ENCODE data around the gene ULBP1.
"Not testable (repeated sequence)": the region's sequence is repeated elsewhere in the genome, so short reads cannot be mapped to it uniquely, and the experiment has no call there.

Gene ULBP1

DNA sequence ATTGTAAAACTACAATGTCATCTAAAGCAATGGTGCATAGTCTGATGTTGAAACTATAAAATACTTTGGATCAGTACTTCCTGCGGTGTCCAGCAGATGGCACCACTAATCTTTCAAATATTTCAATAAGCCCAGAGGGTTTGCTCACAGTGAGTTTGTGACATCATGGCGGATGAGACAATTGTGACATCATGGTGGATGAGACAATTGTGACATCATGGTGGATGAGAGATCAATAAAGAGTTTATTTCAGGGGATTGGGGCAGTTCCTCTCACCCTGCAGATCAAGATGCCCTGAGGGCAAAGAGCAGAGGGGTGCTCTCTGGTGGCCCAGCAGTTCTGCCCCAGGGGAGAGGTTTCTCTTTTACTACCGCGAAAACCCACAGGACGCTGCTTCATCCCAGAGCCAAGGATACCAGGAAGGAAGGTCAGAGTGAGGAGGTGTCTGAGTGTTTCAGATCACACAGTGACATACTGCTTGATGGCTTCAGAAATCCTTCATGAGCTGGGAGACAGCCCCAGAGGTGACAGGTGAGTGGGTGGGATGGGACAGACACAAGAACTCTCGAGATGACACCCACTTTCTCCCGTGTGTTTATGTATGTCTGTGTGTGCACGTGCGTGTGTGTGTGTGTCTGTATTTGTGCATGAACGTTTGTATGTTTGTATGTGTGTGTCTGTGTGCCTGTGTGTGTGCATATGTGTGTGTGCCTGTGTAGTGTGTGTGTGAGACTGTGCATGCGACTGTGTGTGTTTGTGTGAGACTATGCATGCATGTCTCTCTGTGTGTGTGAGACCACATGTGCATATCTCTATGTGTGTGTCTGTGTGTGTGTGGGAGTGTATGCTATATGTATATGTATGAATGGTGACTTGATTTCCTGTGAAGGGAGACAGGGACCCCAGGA is 29.2 kb upstream of the ULBP1 start:
- DNase-seq = peak; percentile 65 to 71

DNA sequence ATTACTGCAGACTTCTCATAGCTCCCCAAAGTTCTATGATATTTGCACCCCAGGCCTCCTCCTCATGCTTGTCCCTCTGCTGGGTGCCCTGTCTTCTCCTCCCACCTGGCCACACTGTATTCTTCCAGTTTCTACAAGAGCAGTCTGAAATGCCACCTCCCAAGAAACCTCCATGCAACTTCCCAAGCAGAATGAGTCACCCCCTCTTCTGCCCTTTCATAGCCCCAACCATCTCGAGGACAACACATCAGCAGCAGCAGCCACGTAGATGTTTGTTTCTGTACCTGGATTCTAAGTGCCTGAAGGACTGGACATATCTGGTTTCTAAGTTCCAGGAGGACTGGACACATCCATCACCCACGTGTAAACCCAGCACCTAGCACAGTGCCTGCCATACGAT is 28.5 kb upstream of the ULBP1 start:
- DNase-seq = no peak

GRCh38 chr6:149935668-149936067 is 28.1 kb upstream of the ULBP1 start:
- DNase-seq = no peak

DNA sequence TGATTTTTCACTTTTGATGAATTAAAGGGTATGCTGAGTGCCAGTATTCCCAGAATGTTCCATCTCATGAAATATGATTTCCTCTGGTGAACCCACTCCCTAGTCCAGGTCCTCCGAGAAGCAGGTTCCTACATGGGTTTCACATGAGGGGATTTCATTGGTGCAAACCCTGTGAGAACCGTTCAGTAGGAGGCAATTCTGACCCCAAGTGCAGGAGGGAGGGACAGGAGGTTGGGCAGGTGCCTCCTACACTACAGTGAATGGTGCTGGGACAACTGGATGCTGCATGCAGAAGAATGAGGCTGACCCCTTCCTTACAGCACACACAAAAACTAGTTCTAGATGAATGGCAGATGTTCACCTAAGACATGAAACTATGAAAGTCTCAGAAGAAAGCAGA is 27.0 kb upstream of the ULBP1 start:
- no peak for DNase-seq

GRCh38 chr6:149938013-149938570 is 25.7 kb upstream of the ULBP1 start:
- DNase-seq = not testable (repeated sequence)

DNA sequence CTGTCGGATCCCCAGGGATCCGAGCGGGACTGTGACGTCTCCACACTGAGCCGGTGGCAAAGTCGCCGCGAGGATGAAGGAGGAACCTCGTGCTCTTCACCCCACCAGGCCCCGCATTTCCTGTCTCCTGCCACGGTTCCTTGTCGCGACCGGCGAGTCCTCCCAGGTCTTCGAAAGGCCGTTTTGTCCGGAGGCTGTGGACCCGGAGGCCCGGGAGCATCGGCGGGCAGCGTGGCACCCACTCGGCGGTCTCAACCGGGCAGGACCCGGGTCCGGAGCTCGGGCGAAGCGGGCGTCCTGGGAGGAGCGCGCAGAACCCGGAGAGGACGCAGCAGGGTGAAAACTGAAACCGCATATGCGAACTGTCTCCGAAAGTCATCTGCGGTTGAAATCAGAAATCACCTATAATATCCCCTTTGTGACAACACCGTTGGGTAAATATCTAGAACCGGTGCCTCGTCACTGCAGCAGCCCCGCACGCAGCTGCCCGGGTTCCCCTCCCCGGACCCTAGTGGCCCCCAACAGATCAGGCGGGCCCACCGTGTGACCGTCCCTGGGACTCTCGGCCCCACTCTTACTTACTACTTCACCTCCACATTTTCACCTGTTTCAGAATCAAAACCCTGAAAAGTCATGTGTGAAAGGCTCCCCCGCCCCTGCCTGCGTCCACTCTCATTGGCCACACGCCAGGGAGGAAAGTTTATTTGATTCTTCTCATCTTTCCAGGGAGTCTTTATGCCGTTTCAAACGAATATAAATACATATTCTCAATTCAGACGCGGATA is 25.0 kb upstream of the ULBP1 start:
- no peak for DNase-seq

- no peak for DNase-seq
These were observed 24.4 kb upstream of the ULBP1 start for GRCh38 chr6:149939356-149939648.

GRCh38 chr6:149939909-149940671 is 23.7 kb upstream of the ULBP1 start:
- DNase-seq = no peak

- DNase-seq = no peak
These were observed 23.1 kb upstream of the ULBP1 start for GRCh38 chr6:149940672-149940982.

DNA sequence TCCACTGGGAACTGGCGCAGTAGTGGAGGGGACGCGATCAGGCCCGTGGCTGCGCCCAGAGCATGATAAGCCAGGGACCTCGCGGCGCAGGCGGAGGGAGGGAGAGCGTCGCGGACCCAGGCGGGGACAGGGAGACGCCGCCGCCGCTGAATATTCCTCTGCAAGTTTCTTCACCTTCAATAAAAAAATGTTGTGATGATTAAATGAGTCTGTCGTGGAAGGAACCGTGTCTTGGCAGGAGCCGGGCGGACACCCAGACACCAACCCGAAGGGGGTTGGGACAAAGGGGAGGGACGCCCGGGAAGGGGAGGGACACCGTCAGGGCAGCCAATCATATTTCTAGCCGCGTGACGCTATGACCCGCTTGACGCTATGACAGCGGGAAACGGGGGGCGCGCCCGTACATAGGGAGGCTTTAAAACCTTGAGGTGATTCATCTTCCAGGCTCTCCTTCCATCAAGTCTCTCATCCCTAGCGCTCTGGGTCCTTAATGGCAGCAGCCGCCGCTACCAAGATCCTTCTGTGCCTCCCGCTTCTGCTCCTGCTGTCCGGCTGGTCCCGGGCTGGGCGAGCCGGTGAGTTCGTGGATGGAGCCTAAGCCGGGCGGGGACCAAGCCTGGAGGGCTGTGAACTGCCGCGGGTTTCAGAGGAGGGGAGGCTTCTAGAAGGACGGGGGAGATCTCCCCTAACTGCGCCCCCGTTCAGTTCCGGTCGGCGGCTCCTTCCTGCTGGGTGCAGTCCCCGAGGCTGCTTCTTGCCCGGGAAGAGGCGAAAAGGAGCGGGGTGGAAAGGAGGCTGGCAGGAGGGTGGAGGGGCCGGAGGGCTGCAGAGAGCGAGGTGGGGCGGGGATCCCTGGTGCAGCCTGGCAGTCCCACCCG is 21.9 kb upstream of the ULBP1 start, which contains the start of gene ULBP2:
Gene ULBP2, plus strand, starts transcription at position 432 of the 878 bp plus-strand sequence. Its CDS starts 59 bp downstream, at position 491.
- peak; percentile 68 to 72 for DNase-seq

- DNase-seq = no peak
These were observed 21.3 kb upstream of the ULBP1 start for GRCh38 chr6:149942461-149942829.

GRCh38 chr6:149943321-149943720 is 20.4 kb upstream of the ULBP1 start:
- not testable (repeated sequence) for DNase-seq

DNA sequence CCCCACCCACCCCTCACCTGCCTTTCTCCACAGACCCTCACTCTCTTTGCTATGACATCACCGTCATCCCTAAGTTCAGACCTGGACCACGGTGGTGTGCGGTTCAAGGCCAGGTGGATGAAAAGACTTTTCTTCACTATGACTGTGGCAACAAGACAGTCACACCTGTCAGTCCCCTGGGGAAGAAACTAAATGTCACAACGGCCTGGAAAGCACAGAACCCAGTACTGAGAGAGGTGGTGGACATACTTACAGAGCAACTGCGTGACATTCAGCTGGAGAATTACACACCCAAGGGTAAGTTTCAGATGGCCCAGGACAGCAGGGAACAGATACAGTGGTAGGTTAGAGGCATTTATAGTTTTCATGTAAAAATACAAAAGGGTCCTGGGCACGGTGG is 18.5 kb upstream of the ULBP1 start:
- not testable (repeated sequence) for DNase-seq

DNA sequence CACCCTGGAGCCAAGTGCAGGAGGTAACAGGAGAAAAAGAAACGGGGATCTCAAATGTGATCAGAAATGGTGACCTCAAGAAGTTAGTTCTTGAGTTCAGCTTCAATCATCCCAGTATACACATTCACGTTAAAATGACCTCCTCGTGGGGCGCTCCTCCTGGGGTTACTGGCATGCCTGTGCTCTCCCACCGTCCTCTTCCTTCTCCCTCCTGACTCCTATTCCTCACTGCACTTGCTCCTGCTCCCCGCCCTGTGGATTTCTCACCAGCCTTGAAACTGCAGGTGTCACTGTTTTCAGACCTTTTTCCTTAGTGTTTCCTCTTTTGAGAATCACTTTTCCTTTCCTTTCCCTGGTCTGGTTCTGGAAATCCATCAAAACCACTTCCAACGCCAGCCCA is 17.1 kb upstream of the ULBP1 start:
- DNase-seq = not testable (repeated sequence)

DNA sequence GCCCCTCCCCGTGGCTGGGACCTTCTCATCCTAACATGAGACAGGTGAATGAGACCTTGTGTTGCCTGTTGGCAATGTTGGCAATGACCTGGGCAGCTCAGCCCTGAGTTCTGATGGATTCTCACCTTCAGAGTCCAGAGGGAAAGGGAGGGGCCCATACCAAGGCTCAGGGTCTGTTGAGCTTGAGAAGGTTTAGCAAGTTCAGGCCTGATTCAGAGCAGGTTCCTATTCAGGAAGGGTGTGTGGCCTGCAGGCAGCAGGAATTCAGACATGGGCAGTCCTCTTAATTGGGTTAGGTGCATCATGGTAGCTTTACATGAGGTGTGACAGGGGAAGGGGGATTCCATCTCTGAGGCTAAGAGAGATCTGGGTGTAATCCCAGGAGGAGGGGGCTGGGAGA is 16.2 kb upstream of the ULBP1 start:
- not testable (repeated sequence) for DNase-seq

DNA sequence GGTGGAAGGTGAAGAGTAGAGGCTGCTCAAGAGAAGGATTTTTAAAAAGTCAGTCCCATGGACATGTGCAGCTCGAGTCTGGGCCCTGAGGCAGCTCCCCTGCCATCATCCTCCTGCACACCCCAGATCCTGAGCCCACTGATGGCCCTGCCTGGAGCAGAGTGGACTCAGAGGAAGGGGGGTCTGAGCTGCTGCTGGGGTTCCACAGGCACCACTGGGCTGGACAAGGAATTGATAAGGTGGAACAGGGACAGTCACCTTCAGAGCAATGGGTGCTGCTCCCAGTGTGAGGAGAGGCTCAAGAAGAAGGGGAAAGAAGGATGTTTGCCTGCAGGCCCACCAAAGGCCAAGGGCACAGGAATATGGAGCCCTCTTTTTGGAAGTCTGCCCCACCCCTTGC is 15.7 kb upstream of the ULBP1 start:
- DNase-seq = no peak

- DNase-seq = no peak
These were observed 15.1 kb upstream of the ULBP1 start for GRCh38 chr6:149948616-149949015.

DNA sequence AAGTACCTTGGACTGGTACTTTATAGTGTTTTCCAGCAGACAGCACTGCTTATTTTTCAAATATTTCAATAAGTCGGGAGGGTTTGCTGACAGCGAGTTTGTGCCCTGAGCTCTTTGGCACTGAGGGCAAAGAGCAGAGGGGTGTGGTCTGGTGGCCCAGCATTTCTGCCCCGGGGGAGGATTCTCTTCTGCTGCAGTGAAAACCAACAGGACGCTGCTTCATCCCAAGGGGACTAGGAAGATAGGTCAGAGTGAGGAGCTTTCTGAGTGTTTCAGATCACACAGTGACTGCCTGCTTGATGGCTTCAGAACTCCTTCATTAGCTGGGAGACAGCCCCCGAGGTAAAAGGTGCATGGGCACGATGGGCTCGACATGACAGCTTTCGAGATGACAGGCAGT is 13.3 kb upstream of the ULBP1 start:
- DNase-seq = no peak

DNA sequence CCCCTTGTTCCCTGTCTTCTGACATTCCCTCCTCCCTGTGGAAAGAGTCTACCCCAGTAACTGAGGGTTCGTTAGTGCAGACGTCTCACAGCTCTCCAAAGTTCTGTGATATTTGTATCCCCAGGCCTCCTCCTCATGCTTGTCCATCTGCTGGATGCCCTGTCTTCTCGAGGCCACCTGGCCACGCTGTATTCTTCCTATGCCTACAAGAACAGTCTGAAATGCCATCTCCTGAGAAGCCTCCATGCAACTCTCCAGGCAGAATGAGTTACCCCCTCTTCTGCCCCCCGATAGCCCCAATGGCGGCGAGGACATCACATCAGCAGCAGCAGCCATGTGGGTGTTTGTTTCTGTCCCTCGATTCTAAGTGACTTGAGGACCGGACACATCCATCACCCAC is 12.6 kb upstream of the ULBP1 start:
- no peak for DNase-seq

DNA sequence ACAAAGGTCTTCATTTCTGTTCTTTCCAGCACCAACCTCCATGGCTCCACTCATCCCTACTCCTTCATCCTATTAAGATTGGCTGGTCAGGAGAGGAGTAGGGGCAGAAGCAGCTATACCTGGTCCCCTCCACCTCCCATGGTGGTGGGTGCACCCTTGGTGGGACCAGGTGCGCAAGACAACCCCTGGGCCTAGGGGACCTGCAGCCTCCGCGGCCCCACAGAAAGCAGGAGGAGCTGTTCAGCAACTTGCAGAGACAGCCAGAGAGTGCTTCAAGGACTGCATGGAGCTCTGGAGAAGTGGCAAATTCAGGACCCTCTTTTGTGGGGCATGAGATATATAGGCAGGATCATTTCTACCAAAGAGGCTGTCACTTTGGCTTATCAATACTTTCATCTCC is 12.1 kb upstream of the ULBP1 start:
- no peak for DNase-seq

DNA sequence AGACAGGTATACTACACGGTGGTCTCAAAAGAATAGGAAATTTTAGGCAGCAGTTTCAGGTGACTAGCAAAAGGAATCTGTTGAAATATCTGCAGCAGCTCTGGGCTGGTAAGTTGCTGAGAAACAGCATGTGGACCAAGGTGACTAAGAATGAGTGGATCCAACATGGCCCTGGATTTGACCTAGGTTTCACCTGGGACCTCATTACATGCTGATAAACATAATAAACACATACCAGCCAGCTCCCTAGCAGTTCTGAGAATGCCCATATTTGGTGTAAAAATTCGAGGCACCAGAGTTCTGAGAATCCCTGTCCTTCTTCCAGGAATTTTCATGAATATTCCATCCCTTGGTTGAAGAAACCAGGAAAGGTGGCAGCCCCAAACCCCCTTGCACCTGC is 10.4 kb upstream of the ULBP1 start:
- DNase-seq = not testable (repeated sequence)

DNA sequence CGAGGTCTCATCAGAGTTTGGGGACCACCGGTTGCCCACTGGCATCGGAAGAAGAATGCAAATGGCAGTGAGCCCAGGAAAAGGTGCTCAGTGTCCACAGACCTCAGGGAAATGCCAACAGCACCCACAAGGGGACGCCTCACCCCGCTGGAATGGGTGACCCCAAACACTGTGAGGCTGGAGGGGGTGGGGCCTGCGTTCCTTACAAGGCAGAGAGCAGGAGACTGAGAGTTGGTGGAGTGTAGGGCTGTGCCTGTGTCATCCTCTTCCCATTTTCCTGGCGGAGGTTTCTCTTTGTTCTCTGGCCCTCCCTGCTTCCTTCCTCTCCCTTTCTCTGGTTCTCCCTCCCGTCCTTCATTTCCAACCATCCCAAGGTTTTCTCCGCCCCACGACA is 9.8 kb upstream of the ULBP1 start:
- not testable (repeated sequence) for DNase-seq

Data from SHP77 (cell line).